Adipocyte (in vitro differentiated cells): Measurements from ENCODE around the gene FNDC10.
"Not testable (repeated sequence)": the region's sequence is repeated elsewhere in the genome, so short reads cannot be mapped to it uniquely, and the experiment has no call there.

Experiments used
- DNase-seq: peaks from one replicate; pipeline ENCODE4 v3.0.0-alpha.2; 2015; ENCODE audit warnings: low read depth
- H3K27me3 ChIP-seq: replicated peaks from 2 replicates; pipeline ENCODE4 v1.7.0; 2013; ENCODE audit warnings: mild to moderate bottlenecking, low read length, moderate library complexity; ENCODE audit not compliant: control insufficient read depth, insufficient read depth
- H3K36me3 ChIP-seq: 2 replicates; pipeline ENCODE4 v1.7.0; 2013; ENCODE audit warnings: low read length, mild to moderate bottlenecking, moderate library complexity; ENCODE audit not compliant: control insufficient read depth, insufficient read depth, severe bottlenecking
- H3K4me1 ChIP-seq: 2 replicates; pipeline ENCODE4 v1.7.0; 2013; ENCODE audit warnings: mild to moderate bottlenecking, low read length, moderate library complexity; ENCODE audit not compliant: control insufficient read depth, insufficient read depth
- H3K4me3 ChIP-seq: 2 replicates; pipeline ENCODE4 v1.7.0; 2013; ENCODE audit warnings: mild to moderate bottlenecking, low read length, moderate library complexity
- H3K9ac ChIP-seq: 2 replicates; pipeline ENCODE4 v1.7.0; 2013; ENCODE audit warnings: mild to moderate bottlenecking, low read length, moderate library complexity
- H3K9me3 ChIP-seq: 2 replicates; pipeline ENCODE4 v1.7.0; 2013; ENCODE audit warnings: mild to moderate bottlenecking, low read length, moderate library complexity; ENCODE audit not compliant: control insufficient read depth

Gene FNDC10

DNA sequence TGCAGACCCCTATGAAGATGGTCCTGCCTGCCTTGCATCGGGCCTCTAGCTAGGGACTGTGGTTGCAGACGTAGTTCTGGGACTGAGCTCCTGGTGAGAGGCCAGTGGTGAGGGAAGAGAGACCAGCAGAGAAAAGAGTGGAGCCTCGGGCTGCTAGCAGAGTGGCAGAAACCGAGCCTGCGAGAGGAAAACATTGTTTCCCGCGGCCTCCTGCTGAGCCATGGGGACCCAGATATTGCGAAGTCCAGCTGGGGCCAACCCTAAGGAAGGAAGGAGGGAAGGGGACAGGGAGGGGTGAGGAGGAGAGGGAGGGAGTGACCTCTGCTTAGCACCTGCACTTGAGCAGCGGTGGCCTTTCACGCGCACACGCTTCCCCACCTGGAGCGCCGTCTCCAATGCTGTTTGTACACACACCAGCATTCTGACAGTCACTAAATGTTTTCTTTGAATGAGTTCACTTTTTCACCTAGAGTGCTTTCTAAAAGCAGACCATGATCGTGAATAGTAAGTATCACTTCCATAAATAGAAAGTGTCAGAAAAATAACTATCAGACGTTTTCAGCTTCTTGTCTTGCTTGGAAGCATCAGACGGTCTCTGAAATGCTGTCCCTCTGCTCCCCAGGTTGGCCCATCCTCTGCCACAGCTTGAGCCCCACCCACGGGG lies 2.5 kb upstream of the FNDC10 start:
- Histone ChIP-seq H3K36me3 (no peaks in the 10 kb centered on the region), H3K4me1 (peaks cover 5% of the 10 kb centered on the region), H3K27me3 (peaks cover 27% of the 10 kb centered on the region), H3K4me3 (no peak overlapping the region), H3K9ac (no peak overlapping the region), H3K9me3 (no peaks in the 10 kb centered on the region)
- no peak for DNase-seq

GRCh38 chr1:1601564-1602303 lies 1.8 kb upstream of the FNDC10 start:
- peaks cover 33% of the 10 kb centered on the region for H3K27me3 ChIP-seq
- H3K9me3 ChIP-seq: no peaks in the 10 kb centered on the region
- H3K36me3 ChIP-seq: no peaks in the 10 kb centered on the region
- DNase-seq: no peak
- peaks cover 6% of the 10 kb centered on the region for H3K4me1 ChIP-seq
- no peak overlapping the region for H3K4me3 ChIP-seq
- H3K9ac ChIP-seq: no peak overlapping the region

DNA sequence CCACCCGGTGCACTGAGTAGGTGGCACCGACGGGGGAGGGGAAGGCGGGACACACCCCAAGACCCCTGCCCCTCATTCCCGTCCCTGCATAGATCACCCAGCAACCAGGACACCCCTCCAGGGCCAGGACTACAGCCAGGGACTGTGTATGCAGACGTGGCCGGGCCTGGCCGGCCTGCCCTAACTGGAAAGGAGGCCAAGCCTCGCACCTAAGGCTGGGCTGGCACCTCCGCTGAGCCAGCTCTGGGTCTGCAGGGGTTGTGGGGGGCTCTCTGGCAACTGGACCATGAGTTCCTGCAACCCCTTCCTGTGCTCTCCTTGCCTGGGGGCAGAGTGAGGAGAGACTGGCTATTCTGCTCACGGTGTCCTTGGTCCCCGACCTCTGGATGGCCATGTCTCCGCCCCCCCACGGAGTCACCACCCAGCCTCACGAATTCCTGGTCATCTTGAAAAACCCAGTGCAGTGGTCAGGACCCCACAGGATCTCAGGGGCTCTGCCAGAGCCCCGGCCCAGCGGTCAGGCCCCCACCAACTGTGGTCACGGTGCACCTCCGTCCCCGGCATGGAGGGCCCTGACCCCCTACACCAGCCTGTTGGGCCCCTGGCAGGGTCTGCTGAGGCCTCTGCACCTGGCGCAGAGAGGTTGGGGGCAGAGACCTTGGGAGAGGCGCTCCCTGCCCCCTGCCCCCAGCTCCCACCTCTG lies 1.1 kb upstream of the FNDC10 start:
- peaks cover 40% of the 10 kb centered on the region for H3K27me3 ChIP-seq
- H3K4me3 ChIP-seq: no peak overlapping the region
- no peaks in the 10 kb centered on the region for H3K36me3 ChIP-seq
- peaks cover 6% of the 10 kb centered on the region for H3K4me1 ChIP-seq
- H3K9ac ChIP-seq: no peak overlapping the region
- no peaks in the 10 kb centered on the region for H3K9me3 ChIP-seq
- DNase-seq: no peak

DNA sequence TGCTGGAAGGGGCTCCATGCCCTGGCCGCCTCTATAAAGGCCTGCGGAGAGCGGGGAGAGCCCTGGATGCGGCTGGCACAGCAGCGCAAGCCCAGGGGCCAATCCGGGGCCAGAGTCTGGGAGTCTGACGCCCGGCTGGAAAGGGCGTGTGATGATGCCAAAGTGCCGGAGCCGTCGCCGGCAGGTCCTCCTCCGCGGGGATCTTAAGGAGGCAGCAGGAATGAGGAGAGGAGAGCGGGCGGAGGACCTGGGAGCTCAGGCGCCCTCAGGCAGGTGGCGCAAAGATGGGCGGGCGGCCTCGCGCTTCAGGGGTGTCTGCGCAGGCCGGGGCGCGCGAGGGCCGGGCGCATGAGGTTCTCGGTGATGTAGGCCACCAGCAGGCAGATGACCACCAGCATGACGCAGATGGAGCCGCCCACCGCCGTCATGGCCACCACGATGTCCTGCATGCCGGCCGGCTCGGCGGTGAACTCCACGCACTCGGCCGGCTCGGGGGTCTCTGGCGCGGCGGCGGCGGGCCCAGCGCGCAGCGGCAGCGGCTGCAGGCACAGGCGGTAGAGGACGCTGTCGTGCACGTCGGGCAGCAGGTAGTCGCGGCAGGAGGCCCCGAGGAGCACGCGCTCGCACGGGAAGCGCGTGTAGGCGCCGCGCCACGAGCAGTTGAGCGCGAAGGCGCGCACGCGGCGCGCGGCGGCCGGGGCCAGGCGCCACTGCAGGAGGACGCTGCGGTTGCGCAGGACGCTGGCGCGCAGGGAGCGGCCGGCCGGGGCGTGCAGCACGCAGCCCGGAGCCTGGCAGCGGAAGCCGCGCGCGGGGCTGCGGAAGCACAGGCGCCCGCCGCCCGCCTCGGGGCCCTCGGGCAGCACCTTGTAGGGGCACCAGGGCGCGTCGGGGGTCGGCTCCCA lies 653 bp downstream of the FNDC10 start:
- H3K27me3 ChIP-seq: peaks cover 43% of the 10 kb centered on the region
- peak; percentile 70 for DNase-seq
- peak overlapping the region; percentile 44 for H3K4me3 ChIP-seq
- H3K9ac ChIP-seq: no peak overlapping the region
- peaks cover 6% of the 10 kb centered on the region for H3K4me1 ChIP-seq
- no peaks in the 10 kb centered on the region for H3K36me3 ChIP-seq
- H3K9me3 ChIP-seq: no peaks in the 10 kb centered on the region

DNA sequence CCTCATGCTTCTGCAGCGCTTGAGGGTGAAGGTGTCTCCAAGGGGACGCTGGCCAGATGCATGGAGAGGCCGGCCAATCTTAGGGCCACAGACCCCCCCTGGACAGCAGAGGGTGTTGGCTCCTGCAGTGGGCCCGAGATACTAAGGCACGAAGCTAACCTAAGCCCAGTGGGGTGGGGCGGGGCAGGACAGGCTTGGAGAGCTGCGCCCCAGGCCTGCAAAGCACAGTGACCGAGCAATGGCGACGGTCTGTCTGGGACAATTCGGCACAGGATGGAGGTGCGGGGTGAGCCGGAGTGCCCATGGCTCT lies 1.3 kb downstream of the FNDC10 start:
- Histone ChIP-seq H3K27me3 (peaks cover 43% of the 10 kb centered on the region), H3K9ac (no peak overlapping the region), H3K4me3 (no peak overlapping the region), H3K9me3 (no peaks in the 10 kb centered on the region), H3K36me3 (no peaks in the 10 kb centered on the region), H3K4me1 (peaks cover 6% of the 10 kb centered on the region)
- DNase-seq: no peak

GRCh38 chr1:1598051-1598719 lies 1.8 kb downstream of the FNDC10 start:
- no peak for DNase-seq
- no peaks in the 10 kb centered on the region for H3K36me3 ChIP-seq
- peaks cover 43% of the 10 kb centered on the region for H3K27me3 ChIP-seq
- H3K9ac ChIP-seq: no peak overlapping the region
- peaks cover 6% of the 10 kb centered on the region for H3K4me1 ChIP-seq
- H3K4me3 ChIP-seq: no peak overlapping the region
- no peaks in the 10 kb centered on the region for H3K9me3 ChIP-seq

DNA sequence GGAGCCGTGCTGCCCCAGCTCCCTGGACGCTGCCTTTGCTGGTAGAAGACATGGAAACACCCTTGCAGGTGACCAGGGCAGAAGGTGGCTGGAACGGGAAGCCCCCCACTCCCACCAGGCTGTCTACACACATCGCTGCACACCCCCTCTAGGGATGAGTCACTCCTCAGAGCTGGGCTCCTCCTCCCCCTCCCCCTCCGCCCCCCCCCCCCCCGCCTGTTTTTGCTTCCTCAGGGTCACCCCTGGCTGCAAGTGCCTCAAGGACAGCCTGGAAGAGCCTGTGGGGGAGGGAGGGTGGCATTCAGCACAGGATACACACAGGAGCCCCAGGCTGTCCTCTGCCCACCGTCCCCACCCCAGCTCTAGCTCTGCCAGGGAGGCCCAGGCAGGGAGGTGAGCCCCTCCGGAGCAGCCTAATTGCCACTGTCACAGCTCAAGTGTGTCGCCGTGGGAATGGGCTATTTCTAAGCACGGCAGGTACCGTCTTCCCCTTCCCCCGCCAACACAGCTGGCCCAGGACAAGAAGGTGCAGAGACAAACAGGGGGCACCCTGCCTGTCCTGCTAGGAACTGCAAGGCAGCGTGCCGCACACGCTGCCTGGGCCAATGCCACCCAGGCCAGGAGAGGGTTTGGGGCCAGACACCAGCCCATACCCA lies 2.5 kb downstream of the FNDC10 start:
- Histone ChIP-seq H3K9me3 (no peaks in the 10 kb centered on the region), H3K36me3 (no peaks in the 10 kb centered on the region), H3K4me3 (no peak overlapping the region), H3K9ac (no peak overlapping the region), H3K4me1 (peaks cover 6% of the 10 kb centered on the region), H3K27me3 (peaks cover 43% of the 10 kb centered on the region)
- DNase-seq: peak; percentile 31

- DNase-seq: no peak
- Histone ChIP-seq H3K9me3 (no peaks in the 10 kb centered on the region), H3K27me3 (peaks cover 43% of the 10 kb centered on the region), H3K9ac (no peak overlapping the region), H3K36me3 (no peaks in the 10 kb centered on the region), H3K4me1 (peaks cover 6% of the 10 kb centered on the region), H3K4me3 (no peak overlapping the region)
These were observed 3.3 kb downstream of the FNDC10 start for GRCh38 chr1:1596493-1597274.

- H3K27me3 ChIP-seq: peaks cover 36% of the 10 kb centered on the region
- DNase-seq, H3K36me3 ChIP-seq, H3K9me3 ChIP-seq, H3K9ac ChIP-seq, H3K4me1 ChIP-seq, H3K4me3 ChIP-seq: not testable (repeated sequence)
These were observed 4.6 kb downstream of the FNDC10 start for GRCh38 chr1:1595341-1595740.
